COLO668 (cell line): Measurements from ENCODE around the gene NCKAP5.
"Not testable (repeated sequence)": the region's sequence is repeated elsewhere in the genome, so short reads cannot be mapped to it uniquely, and the experiment has no call there.

Experiments
- DNase-seq: peaks from one replicate; lab custom pipeline; 2025; ENCODE audit not compliant: unreplicated experiment; lab: John Stamatoyannopoulos, UW

NCKAP5 gene

DNA sequence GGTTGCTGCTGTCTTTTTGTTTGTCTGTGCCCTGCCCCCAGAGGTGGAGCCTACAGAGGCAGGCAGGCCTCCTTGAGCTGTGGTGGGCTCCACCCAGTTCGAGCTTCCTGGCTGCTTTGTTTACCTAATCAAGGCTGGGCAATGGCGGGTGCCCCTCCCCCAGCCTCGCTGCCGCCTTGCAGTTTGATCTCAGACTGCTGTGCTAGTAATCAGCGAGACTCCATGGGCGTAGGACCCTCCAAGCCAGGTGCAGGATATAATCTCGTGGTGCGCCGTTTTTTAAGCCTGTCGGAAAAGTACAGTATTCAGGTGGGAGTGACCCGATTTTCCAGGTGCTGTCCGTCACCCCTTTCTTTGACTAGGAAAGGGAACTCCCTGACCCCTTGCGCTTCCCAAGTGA, 97.8 kb downstream of the NCKAP5 start:
- DNase-seq = not testable (repeated sequence)

DNA sequence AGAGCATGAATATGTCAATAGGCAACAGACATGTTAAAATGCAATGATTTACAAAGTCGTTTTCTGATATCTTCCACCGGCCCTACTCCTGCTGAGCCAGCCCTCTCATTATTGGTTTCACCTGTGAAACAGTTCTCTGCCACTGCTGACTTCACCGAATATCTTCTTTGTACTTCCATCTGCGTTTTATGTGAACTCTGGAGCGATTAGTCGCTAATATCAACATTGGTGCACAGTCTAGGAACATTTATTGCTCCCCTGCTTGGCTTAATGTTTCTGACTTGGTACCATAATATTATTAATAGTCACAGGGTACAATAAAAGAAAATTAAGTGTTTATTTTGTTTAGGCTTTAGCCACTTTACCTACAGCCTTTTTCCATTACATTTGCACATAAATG, 105.5 kb downstream of the NCKAP5 start:
- no peak for DNase-seq

DNA sequence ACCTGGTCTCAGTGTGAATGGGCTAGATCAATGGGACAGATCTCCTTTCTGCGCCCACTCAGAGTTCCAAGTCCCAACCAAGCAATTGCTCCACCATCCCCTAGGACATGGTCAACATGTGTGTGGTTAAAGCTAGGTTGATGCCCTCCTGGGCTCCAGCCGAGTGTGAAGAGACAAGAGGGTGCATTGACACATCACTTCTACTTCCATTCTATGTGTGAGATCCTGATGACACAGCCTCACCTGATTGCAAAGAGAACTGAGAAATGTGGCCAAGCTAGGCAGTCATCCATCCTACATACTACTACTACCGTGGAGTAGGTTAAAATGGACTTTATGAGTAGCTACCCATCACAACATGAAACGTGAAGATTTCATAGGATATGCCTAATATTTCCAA, 106.8 kb downstream of the NCKAP5 start:
- no peak for DNase-seq

DNA sequence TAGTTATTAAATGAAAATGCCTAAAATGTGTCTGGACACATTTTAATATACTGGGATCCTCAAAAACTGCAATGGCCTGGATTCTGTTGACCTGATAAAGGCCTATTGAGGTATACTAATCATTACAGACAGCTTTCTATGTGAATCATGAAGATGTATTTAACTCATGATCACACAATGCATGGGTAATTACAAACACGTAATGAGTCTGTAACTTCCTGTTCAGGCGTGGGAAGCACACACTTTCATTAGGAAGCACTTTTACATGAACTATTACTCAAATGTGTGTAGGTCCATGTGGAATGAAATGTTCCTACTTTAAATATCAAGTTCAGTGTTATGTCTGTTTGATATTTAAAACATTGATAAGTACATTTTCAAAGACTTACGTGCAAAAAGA, 108.7 kb downstream of the NCKAP5 start:
- no peak for DNase-seq

DNA sequence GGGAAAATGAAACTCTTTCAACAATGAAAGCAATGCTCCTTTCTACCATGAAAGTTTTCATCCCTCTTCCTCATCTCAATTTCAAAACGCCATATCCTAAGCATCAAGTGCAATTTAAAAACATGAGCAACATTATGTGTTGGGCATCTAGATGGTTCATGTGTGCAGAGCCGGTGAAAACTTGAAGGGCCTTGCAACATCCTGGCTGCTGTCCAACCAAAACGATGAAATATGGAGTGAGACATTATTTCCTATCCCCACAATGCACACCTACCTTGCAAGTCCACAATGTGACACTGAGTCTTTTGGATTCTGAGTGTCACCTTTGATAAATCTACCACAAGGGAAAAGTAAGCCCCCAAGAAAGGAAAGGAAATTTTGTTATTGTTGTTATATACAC, 110.0 kb downstream of the NCKAP5 start:
- DNase-seq = no peak

DNA sequence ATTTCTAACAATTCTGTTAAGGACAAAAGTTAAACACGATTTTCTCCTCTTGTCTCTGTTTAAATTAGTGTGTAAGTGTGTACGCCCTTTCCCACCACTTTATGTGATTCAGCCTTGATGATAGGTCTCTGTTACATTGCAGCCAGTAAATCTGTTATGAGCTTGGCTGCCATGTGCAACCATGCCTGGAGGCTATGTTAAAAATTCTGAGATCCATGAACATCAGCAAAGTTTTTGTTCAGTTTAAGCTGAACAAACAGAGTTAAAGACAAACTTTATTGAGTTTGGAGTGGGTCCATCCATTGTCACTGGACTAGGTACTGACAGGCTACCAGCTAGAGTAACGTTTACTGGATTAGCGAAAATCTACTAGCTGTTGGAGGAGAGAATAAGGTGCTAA, 110.4 kb downstream of the NCKAP5 start:
- no peak for DNase-seq

DNA sequence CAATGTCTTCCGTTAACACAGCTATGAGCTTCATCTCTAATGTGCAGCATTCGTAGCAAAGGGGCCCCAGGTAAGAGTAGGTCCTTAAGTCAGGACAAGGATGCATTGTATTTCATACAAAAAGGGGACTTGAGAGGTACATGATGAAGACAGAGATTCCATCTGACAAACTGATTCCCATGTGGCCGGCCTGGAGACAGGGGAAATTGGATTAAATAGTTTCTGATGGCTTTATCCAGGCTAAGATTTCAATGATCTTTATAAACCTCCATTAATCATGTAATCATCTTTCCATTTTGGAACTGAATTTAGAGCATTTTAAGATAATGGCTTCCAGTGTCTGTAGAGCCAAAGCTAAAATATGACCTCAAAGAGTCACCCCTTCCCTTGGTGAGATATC, 111.3 kb downstream of the NCKAP5 start:
- no peak for DNase-seq

DNA sequence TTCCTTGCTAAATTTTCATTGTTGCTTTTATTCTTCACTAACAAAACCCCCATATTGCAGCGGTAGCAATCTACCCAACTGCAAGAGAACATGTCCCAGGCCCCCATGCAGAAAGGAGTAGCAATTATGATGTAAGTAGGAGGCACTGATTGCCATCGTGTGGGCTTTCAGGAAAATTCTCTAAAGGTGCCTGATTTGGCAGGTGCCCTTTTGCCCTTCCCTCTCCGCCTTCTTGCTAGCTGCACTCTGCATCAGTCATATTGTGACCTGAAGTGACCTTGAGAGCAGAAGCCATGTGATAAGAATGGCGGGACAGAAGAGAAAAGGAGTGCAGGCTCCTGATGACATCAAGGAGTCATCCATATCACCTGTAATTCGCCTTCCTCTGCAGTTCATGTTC, 112.1 kb downstream of the NCKAP5 start:
- DNase-seq = no peak

DNA sequence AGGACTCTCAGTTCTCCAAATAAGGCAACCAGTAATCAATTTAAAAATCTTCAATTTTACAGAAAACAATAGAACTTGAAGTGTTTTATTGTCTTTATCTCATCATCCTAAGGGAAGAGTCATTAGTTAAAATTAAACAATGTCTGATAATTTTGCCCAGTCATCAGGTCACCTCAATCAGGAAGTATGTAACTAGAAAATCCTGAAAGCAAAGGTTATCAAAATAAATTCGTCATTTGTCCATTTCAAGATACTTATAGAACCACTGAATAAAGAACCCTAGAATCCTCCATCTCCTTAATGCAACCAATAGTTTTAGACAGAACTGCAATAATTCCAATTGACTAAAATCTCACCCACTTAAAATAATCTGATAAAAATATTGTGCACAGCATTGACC, 115.2 kb downstream of the NCKAP5 start:
- no peak for DNase-seq

DNA sequence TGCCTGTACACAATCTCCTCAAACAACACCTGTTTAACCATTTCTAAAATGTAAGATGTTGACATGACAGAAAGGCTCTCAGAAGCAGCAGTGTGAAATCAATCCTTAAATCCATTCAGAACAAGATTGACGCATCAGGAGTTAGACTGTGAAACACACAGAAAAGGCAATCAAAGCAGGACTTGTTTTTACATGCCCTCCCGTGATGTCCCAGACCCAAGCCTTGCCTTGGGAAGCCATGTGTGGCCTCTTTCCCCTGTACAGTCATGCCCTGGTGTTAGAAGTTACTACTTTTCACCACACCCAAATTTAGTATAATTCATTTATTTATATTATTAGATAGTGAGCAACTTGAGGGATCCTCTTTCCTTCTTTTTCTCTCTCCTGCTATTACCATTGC, 115.7 kb downstream of the NCKAP5 start:
- DNase-seq = no peak

DNA sequence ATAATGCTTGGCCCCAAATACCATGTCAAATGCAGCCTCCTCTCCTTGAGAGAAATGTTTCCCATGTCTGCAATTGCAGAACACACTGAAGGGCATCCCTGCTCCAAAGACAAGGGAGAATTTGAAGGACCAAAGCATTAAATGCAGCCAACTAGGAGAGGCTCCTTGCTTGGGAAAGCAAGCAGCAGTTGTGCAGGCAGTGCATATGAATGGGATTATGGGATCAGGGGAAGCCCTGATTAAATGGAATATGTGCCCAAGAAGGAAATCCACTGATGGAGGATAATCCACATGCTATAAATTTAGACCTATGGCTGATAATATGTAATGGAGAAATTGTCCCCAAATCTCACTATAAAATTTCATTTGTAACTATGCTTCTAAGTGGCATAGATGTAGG, 116.1 kb downstream of the NCKAP5 start:
- no peak for DNase-seq

DNA sequence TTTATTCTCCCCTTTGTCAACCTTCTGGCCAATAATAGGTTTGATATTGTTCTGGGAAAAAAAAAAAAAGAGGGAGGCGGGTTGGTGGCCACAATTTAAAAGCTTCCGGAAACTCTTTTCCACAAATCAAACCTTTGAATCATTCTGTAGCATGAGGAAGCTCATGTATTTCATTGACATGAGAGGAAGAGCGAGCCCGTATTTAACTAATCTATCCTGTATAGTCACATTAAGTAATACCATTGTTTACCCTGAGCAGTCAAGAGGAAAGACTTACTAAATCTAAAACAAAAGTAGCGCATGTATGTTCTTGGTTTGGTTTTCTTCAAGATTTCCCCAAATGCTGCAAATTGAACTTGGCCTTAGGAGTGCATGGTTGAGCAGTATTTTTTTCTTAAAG, 120.1 kb downstream of the NCKAP5 start:
- no peak for DNase-seq

DNA sequence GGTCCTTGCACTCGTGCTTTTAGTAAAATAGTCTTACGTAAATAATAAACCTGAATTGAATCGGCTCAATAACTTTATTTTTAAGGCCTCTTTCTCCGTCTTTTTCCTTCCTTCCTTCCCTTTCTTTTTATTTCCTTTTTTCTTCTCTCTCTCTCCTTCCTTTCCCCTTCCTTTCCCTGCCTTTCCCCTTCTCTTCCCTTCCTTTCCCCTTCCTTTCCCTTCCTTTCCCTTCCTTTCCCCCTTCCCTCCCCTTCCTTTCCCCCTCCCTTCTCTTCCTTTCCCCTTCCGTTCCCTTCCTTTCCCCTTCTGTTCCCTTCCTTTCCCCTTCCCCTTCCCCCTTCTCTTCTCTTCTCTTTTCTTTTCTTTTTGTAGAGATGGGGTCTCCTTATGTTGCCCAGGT, 121.0 kb downstream of the NCKAP5 start:
- DNase-seq = no peak

DNA sequence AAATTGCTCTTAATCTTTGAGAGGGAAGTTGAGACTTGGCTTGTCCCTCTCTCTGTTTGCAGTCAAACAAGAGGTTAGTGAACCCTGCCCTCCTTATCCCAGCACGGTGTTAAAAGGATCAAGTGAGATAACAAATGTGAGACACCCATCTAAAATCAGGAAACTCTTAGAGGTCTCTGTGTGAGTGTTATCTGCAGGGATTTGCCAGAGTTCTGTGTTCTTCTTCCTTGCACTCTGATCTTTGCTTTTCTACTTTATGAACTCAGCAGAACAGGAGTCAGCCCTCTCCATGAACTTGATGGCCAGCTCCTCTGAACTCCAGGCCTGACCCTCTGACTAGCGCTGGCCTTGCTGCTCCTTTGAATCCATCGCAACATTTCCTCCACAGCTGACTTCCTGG, 123.8 kb downstream of the NCKAP5 start:
- no peak for DNase-seq

DNA sequence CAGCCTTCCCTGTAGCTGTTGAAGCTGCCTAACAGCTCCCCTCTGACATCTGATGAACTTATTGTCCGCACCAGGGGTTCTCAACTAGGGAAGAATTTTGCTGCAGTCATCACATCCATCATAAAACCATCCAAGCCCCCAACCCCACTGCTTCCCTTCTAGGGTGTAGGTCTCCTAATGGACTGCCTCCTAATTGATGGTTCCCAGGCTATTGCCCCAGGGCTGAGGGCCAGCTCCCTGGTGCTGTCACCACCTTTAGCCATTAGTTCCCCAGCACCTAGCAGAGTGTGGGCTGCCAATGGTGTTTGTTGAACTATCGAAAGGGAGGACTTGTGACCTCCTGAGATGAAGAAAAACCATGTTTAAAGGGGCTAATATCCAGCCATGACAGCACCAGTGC, 125.9 kb downstream of the NCKAP5 start:
- no peak for DNase-seq

DNA sequence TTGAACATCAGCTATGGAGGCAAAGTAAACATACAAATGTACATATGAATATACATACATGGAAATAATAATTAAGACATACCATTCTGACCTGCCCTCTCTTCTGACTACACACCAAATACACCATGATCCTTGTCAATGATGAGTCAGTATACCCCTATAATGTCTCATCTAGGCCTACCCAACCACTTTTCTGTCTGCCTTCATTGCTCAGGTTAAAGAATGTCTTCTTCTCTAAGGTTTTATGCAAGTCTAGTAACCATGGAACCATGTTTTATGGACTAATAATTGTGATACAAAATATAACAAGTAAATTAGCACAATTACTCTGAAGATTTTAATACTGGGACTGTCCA, 128.7 kb downstream of the NCKAP5 start:
- no peak for DNase-seq

DNA sequence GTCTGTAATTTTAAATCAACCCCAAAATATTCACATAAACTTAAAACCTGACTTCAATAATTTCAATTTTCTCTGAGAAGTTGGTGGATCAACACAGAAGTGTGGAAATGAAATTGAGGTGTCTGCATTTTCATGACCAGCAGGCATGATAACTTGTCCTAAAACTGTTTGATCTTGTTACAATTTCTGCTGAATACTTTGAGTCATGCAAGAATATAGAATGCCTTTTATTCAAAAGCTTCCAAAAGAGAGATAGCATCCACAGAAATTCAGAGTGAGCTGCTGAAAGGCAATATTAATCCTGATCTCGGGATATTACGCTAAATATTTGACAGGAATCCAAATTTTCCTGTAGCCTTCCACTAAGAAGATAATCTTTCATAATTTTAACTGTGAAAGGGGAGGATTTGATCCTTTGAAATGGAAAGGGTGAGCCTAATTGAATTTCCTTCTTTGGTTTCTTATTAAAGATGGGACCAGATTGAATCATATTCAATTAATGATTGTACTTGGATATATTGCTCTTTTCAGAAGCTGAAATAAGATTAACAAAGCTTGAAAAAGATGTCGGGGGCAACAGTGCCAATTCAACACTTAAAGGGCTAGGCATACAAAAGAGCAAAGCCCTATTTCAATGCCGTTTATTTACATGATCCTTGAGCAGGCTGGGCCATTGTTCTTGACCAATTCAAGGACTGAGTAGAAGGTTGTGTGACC, 129.3 kb downstream of the NCKAP5 start:
- peak; percentile 33 for DNase-seq

DNA sequence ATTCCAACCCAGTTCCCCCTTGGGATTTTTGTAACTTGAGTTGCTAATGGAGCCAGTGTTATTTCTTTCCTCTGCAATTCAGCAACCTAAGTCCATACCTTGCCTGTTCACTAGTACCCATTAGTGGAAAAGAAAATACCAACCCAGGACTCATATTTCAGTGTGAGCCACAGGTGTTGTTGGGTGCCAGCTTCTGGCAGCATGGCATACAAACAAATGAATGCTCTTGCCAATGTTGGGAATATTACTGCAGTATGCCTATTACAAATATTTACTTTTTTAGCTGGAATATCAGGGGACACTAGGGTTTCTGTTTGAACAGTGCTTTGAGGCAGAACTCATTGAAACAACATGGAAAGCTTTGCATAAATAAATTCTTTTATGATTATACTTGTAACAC, 130.2 kb downstream of the NCKAP5 start:
- peak; percentile 34 for DNase-seq

DNA sequence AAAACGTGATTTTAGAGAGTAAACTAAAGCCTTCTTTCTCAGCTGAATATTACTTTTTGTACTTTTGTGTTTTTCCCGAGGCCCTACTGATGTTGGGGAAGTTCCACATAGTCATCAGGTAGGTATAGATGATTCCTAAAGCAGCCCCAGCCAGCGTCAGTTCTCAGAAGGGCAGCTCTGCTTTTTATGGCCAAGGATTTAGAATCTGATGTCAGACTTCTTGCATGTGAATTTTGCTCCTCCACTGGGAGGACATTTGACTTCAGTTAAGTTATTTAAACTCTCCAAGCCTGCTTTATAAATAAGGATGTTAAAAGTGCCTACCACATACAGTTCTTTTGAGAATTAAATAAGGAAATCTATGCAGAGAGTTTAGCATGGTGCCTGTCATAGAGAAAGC, 130.8 kb downstream of the NCKAP5 start:
- DNase-seq = no peak

DNA sequence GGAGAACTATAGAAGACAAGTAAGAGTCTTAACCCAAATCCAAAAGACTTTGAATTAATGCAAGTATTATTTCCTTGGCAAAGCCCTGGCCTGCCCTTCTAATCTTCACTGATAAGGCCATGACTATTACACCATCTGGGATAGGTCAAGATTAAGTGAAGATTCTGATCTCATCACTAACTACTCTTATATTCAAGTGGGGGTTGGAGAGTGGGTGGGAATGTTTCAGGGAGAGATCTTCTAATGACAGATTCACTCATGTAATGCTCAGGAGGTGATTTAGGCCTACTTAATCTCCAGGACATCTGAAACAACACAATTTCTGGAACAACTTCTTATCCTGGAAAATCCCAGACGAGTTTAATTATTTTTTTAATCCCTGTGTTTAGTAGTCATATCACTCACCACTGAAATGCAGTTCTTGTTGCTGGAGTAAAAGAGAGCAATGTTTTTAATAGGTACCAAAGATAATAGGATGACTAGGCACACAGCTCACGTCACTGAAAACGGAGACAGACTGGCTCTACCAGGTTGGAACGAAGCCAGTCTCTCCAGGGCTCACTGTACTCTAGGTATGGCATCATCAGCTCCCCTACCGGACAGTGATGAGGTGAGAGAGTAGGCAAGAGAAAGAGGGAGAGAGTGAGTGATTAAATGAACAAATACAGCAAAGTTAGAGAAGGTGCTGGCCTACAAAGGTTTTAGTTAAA, 133.1 kb downstream of the NCKAP5 start:
- DNase-seq = peak; percentile 20

DNA sequence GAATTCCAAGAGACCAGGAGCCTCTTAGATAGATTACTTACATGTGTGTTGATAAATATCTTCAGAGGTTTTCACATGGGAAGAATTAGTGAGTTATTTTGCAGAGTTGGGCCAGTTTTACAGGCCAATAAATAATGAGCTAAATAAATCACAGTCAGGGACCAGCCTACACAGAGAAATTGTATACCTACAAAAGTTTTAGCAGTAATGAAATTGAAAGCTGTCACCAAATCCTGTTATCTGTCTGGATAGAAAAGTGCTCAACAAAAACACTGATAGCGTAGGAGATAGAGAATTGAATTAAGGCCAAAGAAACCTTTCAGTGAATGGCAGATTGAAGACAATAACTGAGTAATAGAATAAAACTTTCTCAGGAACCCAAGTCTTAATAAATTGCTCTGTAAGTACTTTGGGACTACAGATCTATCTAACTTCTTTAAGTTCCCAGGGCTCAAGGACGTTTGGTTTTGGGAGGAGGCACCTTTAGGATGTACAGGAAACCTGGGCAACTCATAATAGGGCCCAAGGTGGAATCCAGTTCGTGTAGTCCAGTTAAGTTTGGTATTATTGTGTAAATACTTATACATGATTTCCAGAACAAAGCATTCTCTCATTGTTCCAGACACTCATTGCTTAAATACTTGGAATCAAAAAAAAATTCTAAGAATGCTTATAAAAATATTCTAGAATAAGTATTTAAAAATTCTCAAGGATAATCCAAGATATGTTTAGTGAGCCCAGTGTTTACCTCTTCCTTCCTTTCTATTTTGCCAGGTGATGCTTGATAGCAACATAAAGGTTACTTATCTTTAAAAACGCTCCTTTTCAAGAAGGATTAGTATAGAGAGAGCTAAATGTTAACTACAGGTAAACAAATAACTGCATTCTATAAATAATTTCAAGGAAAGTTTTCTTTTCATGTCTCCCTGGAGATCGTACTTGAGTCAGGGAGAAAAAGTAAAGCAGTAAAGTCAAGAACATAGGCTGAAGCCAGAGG, 134.5 kb downstream of the NCKAP5 start:
- DNase-seq = no peak

DNA sequence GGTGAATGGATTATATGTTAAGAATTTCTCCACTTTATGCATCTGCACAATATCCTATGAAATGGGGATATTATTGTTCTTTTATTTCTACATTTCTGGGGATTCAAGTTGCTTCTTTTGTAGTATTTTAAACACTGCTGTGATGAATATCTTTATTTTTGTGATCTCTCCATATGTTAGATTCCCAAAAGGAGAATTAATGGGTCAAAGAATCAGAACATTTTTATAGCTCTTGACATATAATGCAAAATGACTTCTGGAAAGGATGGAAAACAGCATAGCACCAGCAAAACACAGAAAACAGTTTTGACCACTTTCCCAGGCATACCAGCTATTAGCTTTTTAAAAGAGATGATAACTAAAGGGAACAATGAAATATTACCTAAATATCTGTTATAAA, 135.5 kb downstream of the NCKAP5 start:
- DNase-seq = no peak
